Type B pancreatic cell (in vitro differentiated cells): Measurements from ENCODE around the gene USP31. TPM values are rescaled to one million over a fixed set of nuclear protein-coding genes. Genes with fewer than 3 reads are reported as not detected.

Experiments used
- DNase-seq: peaks from one replicate; pipeline ENCODE4 v3.0.0; 2021; ENCODE audit warnings: mixed read lengths; ENCODE audit not compliant: unreplicated experiment; ENCODE audit errors: extremely low spot score
- H3K27ac Mint-ChIP-seq: 2 replicates; pipeline ENCODE4 v1.8.0; 2021; ENCODE audit warnings: mild to moderate bottlenecking, mixed read lengths
- H3K27me3 Mint-ChIP-seq: 2 replicates; pipeline ENCODE4 v1.8.0; 2021; ENCODE audit warnings: mixed read lengths
- H3K36me3 Mint-ChIP-seq: 2 replicates; pipeline ENCODE4 v1.8.0; 2021; ENCODE audit warnings: mixed read lengths
- H3K4me1 Mint-ChIP-seq: one replicate; pipeline ENCODE4 v1.8.0; 2021; ENCODE audit warnings: mixed read lengths; ENCODE audit not compliant: unreplicated experiment
- H3K4me3 Mint-ChIP-seq: 2 replicates; pipeline ENCODE4 v1.8.0; 2021; ENCODE audit warnings: mild to moderate bottlenecking, mixed read lengths
- H3K9me3 Mint-ChIP-seq: 2 replicates; pipeline ENCODE4 v1.8.0; 2021; ENCODE audit warnings: mixed read lengths
- CTCF ChIP-seq: fragments of 200-600 bp; sonication (generic); conservative IDR thresholded peaks from 2 replicates; pipeline ENCODE4 v1.5.0; 2021; ENCODE audit warnings: antibody characterized with exemption, mild to moderate bottlenecking
- total RNA-seq: library from RNA; stranded (reverse); gene quantifications from 2 replicates; pipeline ENCODE4 v1.2.1, GENCODE V29; 2021; ENCODE audit warnings: low replicate concordance

USP31 gene
- total RNA-seq, 1 donor from 2014 or later = 12.3 TPM

- DNase-seq = no peak
- peak within 1 kb of the TSS; percentile 69 for H3K4me3 Mint-ChIP-seq
- no peak within 1 kb of the TSS for H3K27ac Mint-ChIP-seq
- TF ChIP-seq CTCF = peak; percentile 74
- H3K36me3 Mint-ChIP-seq = no peaks in the 10 kb centered on the region
- H3K4me1 Mint-ChIP-seq = no peaks in the 10 kb centered on the region
- peaks cover 74% of the 10 kb centered on the region for H3K27me3 Mint-ChIP-seq
- no peaks in the 10 kb centered on the region for H3K9me3 Mint-ChIP-seq
Measured at GRCh38 chr16:23182679-23183542, 33.7 kb upstream of the USP31 start, which contains the start of gene SCNN1G. TSS of gene SCNN1G (plus strand) at chr16:23182745. CDS start at chr16:23186272, 3,527 bp downstream.

GRCh38 chr16:23182206-23182678 is 33.0 kb upstream of the USP31 start:
- peak; percentile 91 for TF ChIP-seq CTCF
- H3K27me3 Mint-ChIP-seq = peaks cover 71% of the 10 kb centered on the region
- peak overlapping the region; percentile 69 for H3K4me3 Mint-ChIP-seq
- no peak overlapping the region for H3K27ac Mint-ChIP-seq
- peak; percentile 88 for DNase-seq
- H3K36me3 Mint-ChIP-seq = no peaks in the 10 kb centered on the region
- no peaks in the 10 kb centered on the region for H3K4me1 Mint-ChIP-seq
- no peaks in the 10 kb centered on the region for H3K9me3 Mint-ChIP-seq

- H3K4me1 Mint-ChIP-seq = no peaks in the 10 kb centered on the region
- H3K27me3 Mint-ChIP-seq = peaks cover 67% of the 10 kb centered on the region
- no peaks in the 10 kb centered on the region for H3K9me3 Mint-ChIP-seq
- H3K27ac Mint-ChIP-seq = no peak overlapping the region
- no peaks in the 10 kb centered on the region for H3K36me3 Mint-ChIP-seq
- DNase-seq = no peak
- H3K4me3 Mint-ChIP-seq = no peak overlapping the region
- no peak for TF ChIP-seq CTCF
Measured at GRCh38 chr16:23181506-23181905, 32.3 kb upstream of the USP31 start.

- Mint-ChIP-seq H3K27ac (no peak overlapping the region), H3K36me3 (no peaks in the 10 kb centered on the region), H3K4me3 (no peak overlapping the region), H3K9me3 (peaks cover 4% of the 10 kb centered on the region), H3K4me1 (no peaks in the 10 kb centered on the region), H3K27me3 (peaks cover 39% of the 10 kb centered on the region)
- no peak for DNase-seq
- no peak for TF ChIP-seq CTCF
Measured at GRCh38 chr16:23175651-23176050, 26.4 kb upstream of the USP31 start.

GRCh38 chr16:23174622-23175021 is 25.4 kb upstream of the USP31 start:
- Mint-ChIP-seq H3K27me3 (peaks cover 42% of the 10 kb centered on the region), H3K4me3 (no peak overlapping the region), H3K4me1 (no peaks in the 10 kb centered on the region), H3K27ac (no peak overlapping the region), H3K36me3 (no peaks in the 10 kb centered on the region), H3K9me3 (peaks cover 4% of the 10 kb centered on the region)
- TF ChIP-seq CTCF = no peak
- no peak for DNase-seq
